GM18867 (cell line): ENCODE data around the gene APEX2.
"Not testable (repeated sequence)": the region's sequence is repeated elsewhere in the genome, so short reads cannot be mapped to it uniquely, and the experiment has no call there.

Source experiments
- ATAC-seq: cut with Tn5 transposase; IDR thresholded peaks from one replicate; pipeline ENCODE4 v1.9.1; 2021; ENCODE audit warnings: mild to moderate bottlenecking, moderate library complexity; ENCODE audit not compliant: unreplicated experiment

The APEX2 gene, protein sequence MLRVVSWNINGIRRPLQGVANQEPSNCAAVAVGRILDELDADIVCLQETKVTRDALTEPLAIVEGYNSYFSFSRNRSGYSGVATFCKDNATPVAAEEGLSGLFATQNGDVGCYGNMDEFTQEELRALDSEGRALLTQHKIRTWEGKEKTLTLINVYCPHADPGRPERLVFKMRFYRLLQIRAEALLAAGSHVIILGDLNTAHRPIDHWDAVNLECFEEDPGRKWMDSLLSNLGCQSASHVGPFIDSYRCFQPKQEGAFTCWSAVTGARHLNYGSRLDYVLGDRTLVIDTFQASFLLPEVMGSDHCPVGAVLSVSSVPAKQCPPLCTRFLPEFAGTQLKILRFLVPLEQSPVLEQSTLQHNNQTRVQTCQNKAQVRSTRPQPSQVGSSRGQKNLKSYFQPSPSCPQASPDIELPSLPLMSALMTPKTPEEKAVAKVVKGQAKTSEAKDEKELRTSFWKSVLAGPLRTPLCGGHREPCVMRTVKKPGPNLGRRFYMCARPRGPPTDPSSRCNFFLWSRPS

DNA sequence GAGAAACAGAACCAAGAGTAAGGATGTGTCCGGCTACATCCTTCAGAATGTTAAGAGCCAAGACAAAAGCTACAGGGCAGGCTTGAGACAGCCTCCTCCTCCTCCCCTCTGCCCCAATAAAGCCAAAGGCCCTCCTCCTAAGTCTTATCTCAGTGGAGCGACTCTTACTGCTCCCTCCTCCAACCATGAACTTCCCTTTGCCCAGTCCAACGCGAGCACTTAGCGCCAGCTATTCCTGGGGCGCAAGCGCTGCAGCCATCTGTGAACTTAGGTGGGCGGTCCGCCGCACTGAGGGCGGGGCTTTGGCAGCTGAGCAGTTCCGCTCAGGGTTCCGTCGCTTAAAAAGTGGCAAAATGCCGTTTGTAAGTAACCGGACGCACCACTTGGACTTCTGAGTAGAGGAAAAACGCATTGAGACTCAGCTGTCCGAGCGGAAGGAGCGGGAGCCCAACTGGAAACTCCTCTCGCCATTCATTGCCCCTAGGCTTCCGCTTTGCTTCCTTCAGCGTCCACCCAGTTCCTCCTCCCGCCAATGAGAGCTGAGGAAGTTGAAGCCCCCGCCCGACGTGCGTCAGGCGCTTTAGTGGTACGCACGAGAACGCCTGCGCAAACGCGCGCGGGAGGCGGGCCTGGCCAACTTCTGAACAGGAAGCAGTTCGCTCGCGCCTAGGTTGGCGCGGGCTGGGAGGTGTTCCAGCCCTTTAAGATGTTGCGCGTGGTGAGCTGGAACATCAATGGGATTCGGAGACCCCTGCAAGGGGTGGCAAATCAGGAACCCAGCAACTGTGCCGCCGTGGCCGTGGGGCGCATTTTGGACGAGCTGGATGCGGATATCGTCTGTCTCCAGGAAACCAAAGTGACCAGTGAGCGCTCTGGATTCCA lies at the start of gene APEX2:
Gene APEX2, plus strand, starts transcription at position 647 of the 882 bp plus-strand sequence. Its CDS starts 60 bp downstream, at position 707.
- ATAC-seq, result peak; percentile 96

DNA sequence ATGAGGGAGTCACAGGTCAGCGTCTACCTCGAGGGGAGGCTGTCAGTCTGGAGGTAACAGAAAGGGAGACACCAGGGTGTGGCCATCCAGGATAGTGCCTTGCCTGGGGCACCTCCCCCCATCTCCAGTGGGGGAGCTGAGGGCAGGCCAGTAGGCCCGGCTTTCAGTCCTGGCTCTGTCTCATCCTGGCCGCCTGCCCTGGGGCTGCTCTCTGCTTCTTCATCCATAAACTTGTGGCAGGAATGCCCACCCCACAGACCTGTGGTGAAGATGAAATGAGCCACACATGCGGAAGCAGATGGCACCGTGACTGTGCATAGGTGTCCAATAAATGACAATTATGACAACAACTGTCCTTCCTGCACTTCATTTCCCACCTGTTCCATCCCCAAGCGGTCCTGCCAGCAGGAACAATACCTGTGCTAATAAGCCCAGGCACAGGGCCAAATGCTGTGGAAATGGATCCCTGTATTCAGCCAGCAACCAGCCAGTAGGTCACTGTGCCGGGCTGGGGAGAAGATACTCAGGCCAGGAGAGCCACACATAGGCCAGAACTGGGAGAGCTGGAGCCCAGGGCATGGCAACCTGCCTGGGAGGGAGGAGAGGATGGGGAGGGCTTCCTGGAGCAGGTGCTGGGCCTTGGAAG lies 49.3 kb upstream of the APEX2 start:
- ATAC-seq, result no peak

DNA sequence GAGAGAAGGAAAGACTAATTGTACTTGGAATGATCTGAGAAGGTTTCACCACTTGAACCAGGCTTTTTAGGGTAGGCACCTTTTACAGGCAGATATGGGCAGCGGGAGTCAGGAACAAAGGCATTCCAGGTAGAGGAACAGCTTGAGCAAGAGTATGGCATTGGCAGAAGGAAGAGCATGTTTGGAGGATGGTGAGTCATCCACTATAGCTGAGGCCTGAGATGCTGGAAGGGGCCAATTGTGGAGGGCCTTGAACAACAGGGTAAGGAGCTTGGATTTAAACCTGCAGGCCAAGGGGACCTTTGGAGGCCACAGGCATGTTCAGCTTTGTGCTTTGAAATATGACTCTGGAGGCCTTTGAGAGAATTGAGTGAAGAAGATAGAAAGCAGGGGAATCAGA lies 38.4 kb upstream of the APEX2 start:
- no peak for ATAC-seq

DNA sequence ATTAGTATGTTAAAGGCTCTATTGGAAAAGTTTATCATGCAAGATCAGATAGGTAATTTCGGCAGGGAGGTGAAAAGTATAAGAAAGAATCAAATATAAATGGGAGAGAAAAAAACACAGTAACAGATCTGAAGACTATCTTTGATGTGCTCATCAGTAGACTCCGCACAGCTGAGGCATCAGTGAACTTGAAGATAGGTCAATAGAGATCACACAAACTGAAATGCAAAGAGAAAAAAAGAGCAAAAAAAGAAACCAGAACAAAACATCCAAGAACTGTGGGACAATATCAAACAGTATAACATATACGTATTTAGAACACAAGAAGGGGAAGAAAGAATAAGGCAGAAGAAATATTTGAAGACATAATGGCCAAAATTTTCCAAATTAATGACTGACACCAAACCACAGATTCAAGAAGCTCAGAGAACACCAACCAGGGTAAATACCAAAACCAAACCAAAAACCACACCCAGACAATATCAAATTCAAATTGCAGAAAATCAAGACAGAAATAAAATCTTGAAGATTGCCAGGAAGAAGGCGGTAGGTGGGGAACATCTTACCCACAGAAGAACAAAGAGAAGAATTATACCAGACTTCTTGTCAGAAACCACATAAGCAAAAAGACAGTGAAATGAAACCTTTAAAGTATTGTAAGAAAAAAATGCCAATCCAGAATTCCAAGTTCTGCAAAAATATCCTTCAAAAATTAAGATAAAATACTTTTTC lies 35.2 kb upstream of the APEX2 start:
- ATAC-seq, result no peak

DNA sequence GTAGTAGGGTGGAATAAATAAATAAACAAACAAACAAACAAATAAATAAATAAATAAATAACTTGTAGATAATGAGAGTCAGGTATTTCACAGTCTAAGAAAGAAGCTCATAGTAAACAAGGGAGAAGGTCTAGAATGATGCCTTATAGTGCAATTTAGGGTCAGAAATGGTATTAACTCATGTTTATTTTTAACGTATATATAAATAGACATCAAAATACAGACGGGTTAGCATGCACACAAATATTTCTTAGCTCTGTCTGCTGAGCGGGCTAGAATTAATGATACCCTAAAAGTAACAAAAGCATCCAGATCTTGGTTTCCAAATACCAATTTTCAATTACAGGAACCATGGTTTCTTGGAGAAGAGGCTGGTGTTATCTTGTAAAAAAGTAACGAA lies 22.8 kb upstream of the APEX2 start:
- no peak for ATAC-seq

DNA sequence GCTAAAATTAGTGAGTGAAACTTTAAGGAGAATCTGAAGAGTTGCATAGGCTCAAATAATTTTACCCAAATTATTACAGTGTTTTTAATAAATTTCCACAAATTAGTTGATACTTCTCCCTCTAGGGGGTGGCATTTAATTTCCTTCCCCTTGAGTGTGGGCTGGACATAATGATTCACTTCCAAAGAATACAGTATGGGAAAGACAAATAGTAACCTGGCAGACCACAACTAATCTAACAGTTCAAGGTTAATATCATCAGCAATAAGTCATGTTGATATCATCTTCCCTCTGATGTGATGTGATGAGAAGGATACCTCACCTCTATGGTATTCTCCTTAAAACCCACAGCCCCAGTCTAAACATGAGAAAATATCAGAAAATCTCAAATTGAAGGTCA lies 21.7 kb upstream of the APEX2 start:
- ATAC-seq, result no peak

DNA sequence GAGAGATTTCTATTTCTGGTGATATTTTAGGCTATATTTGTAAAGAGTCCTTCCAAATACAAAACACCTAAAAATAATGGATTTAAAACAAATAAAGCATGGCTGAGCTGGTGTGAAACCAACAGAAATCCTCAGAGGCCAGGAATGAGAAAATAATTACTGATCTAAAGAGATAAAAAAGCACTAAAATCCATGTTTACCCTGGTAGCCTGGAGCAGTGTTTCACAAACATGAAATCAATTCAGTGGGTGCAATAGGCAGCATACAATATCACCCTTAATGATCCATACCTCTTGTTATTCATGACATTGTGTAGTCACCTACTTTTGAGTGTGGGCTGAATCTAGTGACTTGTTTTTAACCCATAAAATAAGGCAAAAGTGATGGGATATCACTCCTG lies 20.7 kb upstream of the APEX2 start:
- ATAC-seq, result no peak

DNA sequence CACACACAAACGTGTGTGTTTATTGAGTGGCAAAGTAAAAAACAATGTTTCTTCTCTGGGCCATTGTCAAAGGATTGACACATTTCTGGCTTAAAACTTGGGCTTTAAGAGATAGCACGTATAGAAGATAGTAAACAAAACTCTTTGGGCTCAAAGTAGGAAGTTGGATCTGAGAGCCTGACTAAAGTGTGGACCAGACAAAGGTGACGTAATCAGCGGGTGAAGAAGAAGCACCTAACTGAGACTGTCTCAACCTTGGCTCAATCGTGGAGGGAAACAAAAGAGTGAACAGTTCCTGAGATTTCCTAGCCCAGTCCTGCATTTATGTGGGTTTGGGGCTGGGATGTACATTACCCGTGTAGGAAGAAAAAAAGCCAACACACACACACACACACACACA lies 19.8 kb upstream of the APEX2 start:
- no peak for ATAC-seq

DNA sequence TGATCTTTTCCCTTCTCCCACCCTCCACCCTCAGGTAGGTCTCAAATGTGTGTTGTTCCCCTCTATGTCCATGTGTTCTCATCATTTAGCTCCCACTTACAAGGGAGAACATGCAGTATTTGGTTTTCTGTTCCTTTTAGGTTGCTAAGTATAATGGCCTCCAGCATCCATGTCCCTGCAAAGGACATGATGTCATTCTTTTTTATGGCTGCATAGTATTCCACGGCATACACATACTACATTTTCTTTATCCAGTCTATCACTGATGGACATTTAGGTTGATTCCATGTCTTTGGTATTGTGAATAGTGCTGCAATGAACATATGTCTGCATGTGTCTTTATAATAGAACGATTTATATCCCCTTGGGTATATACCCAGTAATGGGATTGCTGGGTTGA lies 16.9 kb upstream of the APEX2 start:
- not testable (repeated sequence) for ATAC-seq

DNA sequence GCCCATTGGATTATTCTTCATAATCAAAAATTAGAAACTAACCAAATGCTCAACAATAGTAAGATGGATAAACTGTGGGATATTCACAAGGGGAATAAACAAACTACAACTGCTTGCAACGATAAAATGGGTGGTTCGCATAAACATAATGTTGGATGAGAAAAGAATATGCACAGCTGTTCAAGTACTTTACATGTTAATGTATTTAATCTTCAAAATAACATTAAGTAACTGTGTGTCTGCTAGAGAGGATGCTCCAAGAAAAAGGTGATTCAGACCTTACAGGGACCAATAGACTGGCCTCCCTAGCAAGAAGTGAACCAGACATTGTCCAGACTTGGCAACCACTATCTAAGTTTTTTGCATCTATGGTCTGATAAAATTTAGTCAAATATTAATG lies 8.5 kb upstream of the APEX2 start:
- no peak for ATAC-seq

DNA sequence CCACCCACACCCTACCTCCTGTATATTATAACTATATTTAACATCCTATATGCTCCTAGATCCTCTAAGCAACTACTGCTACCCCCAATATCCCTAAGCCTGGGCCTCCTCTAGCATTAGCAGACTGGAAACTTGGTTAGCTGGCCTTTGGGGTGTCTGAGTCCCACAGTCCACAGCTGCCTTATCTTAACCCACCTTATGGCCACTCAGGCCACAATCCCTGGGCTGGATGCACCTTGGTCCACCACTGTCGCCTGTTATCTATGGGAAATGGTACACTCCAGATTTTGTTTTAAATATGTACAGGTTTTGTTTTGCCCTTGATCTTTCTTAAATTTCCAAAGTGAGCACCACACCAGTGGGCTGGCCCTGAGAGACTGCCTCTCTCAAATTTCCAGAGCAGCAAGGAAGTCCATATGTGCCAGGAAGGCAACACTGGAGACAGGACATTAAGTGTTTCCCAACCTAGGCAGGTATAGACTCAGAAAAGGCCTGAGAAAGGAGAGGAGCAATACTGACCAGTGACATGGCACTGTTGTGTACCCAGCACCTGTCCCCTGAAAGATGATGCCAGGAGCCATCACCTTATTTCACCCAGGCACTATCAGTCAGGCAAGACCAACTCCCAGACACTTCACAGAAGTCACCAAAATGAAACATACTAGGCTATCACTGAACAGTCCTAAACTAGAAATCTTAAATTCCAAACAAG lies 7.1 kb upstream of the APEX2 start:
- ATAC-seq, result no peak

DNA sequence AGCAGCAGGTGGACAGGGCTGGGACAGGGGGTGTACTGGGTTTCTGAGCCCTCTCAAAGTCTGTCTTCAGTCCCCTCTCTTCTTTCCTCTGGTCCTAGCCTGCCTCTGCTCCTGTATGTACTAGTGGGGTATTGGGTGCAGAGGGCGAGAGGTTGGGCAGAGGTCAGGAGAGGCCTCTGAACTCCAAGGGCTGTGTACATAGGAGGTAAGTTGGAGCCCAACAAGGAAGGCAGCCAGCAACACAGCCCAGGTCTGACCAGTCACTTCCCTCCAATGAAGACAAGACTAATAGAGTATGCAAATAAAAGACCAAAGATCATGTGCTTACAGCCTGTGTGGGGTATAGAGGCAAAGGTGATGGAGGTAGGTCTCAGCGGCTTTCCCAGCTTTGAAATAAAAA lies 6.1 kb upstream of the APEX2 start, which contains the start of gene PFKFB1:
Gene PFKFB1, minus strand, starts transcription at position 90 of the 400 bp plus-strand sequence. CDS start 181 bp downstream, outside the sequence.
- no peak for ATAC-seq

DNA sequence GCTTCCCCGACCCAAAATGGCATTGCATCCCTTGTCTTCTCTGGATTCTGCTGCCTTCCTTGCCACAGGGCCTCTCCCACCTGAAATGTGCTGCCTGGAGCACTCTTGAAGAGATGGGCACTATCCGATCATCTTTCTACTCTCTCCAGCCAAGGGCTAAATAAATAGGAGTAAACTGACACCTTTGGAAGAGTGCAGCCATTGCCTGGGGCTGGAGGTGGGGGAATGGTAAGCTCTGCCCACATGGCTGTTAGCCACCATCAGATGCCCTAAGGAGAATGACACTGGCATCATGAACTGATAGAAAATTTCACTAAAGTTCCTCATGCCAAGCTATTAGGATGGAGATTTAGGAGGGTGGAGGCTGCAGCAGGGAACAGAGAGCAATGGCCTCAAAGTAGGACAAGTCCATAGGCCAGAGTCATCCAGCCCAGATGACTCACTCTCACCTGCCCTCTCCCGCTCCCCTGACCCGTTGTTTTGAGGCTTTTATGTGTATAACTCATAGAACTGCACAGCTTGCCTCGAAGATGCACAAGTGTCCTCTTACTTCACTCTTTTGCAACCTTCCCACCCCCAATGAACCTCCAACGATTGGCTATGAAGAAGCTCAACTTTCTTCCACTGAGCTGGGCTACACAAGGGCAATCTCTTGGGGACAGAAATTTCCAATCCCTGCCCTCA lies 5.4 kb upstream of the APEX2 start:
- no peak for ATAC-seq

DNA sequence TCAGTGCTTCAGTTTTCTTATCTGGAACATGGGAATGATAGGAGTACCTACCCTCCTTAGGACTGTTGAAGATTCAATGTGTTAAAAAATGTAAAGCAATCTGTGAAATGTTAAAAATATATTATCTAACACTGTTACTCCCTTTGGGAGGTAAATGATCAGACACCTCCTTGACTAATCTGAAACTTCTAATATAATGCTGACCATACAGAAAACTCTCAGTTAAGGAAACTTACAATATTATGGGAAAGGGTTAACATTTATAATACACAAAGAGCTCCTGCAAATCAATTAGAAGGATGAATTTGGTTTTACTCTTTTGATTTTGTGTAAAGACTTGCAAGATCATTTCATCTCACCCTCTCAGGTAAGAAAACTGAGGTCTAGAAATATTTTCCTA lies 4.5 kb upstream of the APEX2 start:
- ATAC-seq, result no peak

DNA sequence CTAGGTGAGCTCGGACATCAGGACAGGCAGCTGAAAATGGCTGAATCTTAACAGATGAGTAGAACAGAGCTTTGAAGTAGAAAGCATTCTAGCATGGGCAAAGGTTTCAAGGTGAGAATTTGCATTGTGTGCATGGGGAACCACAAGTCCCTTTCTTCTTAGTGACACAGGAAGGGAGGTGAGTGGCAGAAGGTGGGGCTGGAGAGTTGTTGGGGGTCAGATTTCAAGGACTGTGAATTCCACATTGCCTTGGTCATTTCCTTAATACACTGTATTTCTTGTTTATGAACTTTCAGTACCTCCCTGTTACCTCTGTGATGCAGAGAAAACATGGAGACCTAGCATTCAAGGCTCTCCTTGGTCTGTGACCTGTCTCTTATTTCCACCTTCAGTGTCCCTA lies 4.1 kb downstream of the APEX2 start:
- ATAC-seq, result no peak

DNA sequence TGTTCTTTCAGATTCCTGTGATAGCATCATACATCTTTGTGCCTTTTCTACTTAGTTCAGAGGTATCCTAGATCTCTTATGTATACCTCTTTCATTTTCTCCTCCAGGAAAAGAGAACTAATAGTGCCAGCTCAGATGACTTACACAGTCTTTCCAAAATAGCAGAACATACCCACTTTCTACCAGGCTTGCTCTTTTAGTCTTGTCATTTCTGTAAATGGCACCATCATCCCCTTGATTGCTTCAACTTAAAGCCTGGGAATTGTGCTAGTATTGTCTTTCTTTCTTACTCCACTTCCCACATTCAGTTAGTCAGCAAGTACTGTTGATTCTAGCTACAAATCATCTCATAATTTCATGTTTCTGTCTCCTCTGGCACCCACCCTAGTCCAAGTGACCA lies 5.1 kb downstream of the APEX2 start:
- ATAC-seq, result no peak

DNA sequence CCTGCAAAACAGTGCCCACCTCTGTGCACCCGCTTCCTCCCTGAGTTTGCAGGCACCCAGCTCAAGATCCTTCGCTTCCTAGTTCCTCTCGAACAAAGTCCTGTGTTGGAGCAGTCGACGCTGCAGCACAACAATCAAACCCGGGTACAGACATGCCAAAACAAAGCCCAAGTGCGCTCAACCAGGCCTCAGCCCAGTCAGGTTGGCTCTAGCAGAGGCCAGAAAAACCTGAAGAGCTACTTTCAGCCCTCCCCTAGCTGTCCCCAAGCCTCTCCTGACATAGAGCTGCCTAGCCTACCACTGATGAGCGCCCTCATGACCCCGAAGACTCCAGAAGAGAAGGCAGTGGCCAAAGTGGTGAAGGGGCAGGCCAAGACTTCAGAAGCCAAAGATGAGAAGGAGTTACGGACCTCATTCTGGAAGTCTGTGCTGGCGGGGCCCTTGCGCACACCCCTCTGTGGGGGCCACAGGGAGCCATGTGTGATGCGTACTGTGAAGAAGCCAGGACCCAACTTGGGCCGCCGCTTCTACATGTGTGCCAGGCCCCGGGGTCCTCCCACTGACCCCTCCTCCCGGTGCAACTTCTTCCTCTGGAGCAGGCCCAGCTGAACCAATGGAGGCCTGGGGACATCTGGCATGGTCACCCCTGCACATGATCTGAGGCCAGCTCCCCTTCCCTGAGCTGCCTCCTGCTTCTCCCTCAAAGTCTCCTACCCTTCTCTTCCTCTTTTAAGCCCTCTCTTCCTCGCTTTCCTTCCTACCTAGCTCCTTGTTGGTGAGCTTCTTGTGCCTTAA lies 6.9 kb downstream of the APEX2 start:
- ATAC-seq, result no peak

DNA sequence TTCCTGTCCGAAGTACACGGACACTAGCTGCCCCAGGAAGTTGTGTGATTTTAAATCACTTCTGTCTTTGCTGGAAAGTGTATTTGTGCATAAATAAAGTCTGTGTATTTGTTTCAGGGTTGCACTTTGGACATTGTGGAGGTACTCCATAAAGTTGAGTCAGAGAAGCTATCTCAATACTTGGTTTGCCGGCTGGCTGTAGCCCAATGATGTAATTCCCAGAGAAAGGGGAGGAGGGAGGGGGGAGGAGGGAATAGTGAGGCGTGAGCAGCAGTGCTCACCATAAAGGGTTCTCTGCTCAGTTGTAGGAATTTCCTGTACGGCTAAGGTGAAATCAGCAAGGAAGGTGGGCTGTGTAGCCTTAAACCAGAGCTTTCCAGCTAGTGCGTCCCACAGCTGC lies 7.5 kb downstream of the APEX2 start:
- no peak for ATAC-seq
